H1 (cell line): ENCODE measurements around the gene UPF1. TPM values are rescaled to one million over a fixed set of nuclear protein-coding genes. Genes with fewer than 3 reads are reported as not detected.

Experiments used
- CTCF ChIA-PET: fragments of 300-600 bp; sonication (Branson Sonifier 250); formaldehyde crosslinking; loops from one replicate; lab custom pipeline; 2021; ENCODE audit not compliant: partially characterized antibody; lab: Charles Lee
- POLR2A ChIA-PET: fragments of 300-600 bp; sonication (Branson Sonifier 250); formaldehyde crosslinking; loops from one replicate; lab custom pipeline; 2021; ENCODE audit warnings: inconsistent platforms; ENCODE audit not compliant: partially characterized antibody; lab: Charles Lee
- DNase-seq, 2 experiments: peaks; one replicate each; pipeline versions ENCODE4 v3.0.0 to v3.0.0-alpha.2; 2010 to 2022; ENCODE audit warnings: low spot score in 2 of 2, low read depth in 1 of 2, mixed read lengths in 1 of 2
- FAIRE-seq: peaks from 2 replicates; lab custom pipeline; 2011; peaks lifted over from hg19 to GRCh38; lab: Jason Lieb, UNC
- H2AFZ ChIP-seq: 2 replicates; pipeline ENCODE4 v1.8.1; 2012; ENCODE audit warnings: low read length, inconsistent platforms
- H2AK5ac ChIP-seq: 2 replicates; pipeline ENCODE4 v1.6.1; 2013; ENCODE audit warnings: low read depth, low read length
- H2BK120ac ChIP-seq: replicated peaks from 2 replicates; pipeline ENCODE3; 2013; ENCODE audit warnings: low read depth, low read length, inconsistent platforms
- H2BK12ac ChIP-seq: 2 replicates; pipeline ENCODE4 v1.6.1; 2013; ENCODE audit warnings: low read depth, low read length
- H2BK15ac ChIP-seq: 2 replicates; pipeline ENCODE4 v1.6.1; 2013; ENCODE audit warnings: low read length
- H2BK20ac ChIP-seq: 2 replicates; pipeline ENCODE4 v1.6.1; 2013; ENCODE audit warnings: low read length
- H2BK5ac ChIP-seq: 2 replicates; pipeline ENCODE4 v1.6.1; 2013; ENCODE audit warnings: low read depth, low read length
- H3K14ac ChIP-seq: 2 replicates; pipeline ENCODE4 v1.6.1; 2013; ENCODE audit warnings: inconsistent platforms; ENCODE audit not compliant: insufficient read length
- H3K18ac ChIP-seq: 2 replicates; pipeline ENCODE4 v1.6.1; 2013; ENCODE audit warnings: low read length; ENCODE audit errors: extremely low read depth
- H3K23ac ChIP-seq: 2 replicates; pipeline ENCODE4 v1.6.1; 2013; ENCODE audit warnings: inconsistent platforms; ENCODE audit not compliant: insufficient read length
- H3K23me2 ChIP-seq: 2 replicates; pipeline ENCODE4 v1.6.1; 2013; ENCODE audit warnings: low read depth, low read length
- H3K27ac ChIP-seq: 2 replicates; pipeline ENCODE4 v1.6.1; 2011; ENCODE audit warnings: low read depth, low read length, inconsistent platforms
- H3K27me3 ChIP-seq, 4 experiments: replicated peaks in 1 of 4; 1 replicate in 1 of 4; 2 replicates in 3 of 4; pipeline versions ENCODE4 v1.6.1 to v1.8.1; 2011 to 2013; ENCODE audit warnings: low read length in 3 of 4, mild to moderate bottlenecking in 3 of 4, inconsistent platforms in 2 of 4, mixed read lengths in 2 of 4, moderate library complexity in 1 of 4; ENCODE audit not compliant: control insufficient read depth in 3 of 4, insufficient read depth in 3 of 4; ENCODE audit errors: extremely low read depth in 1 of 4
- H3K36me3 ChIP-seq, 4 experiments: 2 replicates each; pipeline versions ENCODE4 v1.6.1 to v1.8.1; 2011 to 2013; ENCODE audit warnings: mild to moderate bottlenecking in 4 of 4, low read length in 3 of 4, moderate library complexity in 2 of 4, control low read depth in 1 of 4, inconsistent platforms in 1 of 4; ENCODE audit not compliant: insufficient read depth in 4 of 4, control insufficient read depth in 2 of 4
- H3K4ac ChIP-seq: replicated peaks from 2 replicates; pipeline ENCODE3; 2013; ENCODE audit warnings: low read length, low read depth, mixed read lengths, inconsistent platforms; ENCODE audit not compliant: insufficient read length
- H3K4me1 ChIP-seq, 4 experiments: replicated peaks in 1 of 4; 1 replicate in 1 of 4; 2 replicates in 3 of 4; pipeline versions ENCODE4 v1.6.1 to v1.8.1; 2011 to 2013; ENCODE audit warnings: low read length in 3 of 4, inconsistent platforms in 2 of 4, mixed read lengths in 1 of 4; ENCODE audit not compliant: insufficient read depth in 4 of 4, control insufficient read depth in 3 of 4
- H3K4me2 ChIP-seq, 2 experiments: 2 replicates each; pipeline versions ENCODE4 v1.6.1 to v1.8.1; 2011 to 2013; ENCODE audit warnings: low read depth in 2 of 2, low read length in 2 of 2, control low read depth in 1 of 2, inconsistent platforms in 1 of 2, mild to moderate bottlenecking in 1 of 2; ENCODE audit not compliant: insufficient read depth in 1 of 2
- H3K4me3 ChIP-seq, 4 experiments: fragments of 200-600, 300-600 bp in 1 of 4; sonication (generic), shearing (Covaris generic), sonication (Bioruptor Twin) in 1 of 4; 2 replicates each; pipeline versions ENCODE4 v1.5.1 to v1.8.1; 2011 to 2016; ENCODE audit warnings: low read length in 4 of 4, low read depth in 3 of 4, control low read depth in 2 of 4, inconsistent platforms in 2 of 4, mild to moderate bottlenecking in 2 of 4, mixed read lengths in 1 of 4, moderate library complexity in 1 of 4; ENCODE audit not compliant: insufficient read depth in 2 of 4; ENCODE audit errors: extremely low read depth in 1 of 4
- H3K56ac ChIP-seq: replicated peaks from 2 replicates; pipeline ENCODE3; 2013; ENCODE audit warnings: low read depth, mild to moderate bottlenecking, mixed read lengths, low read length, inconsistent platforms; ENCODE audit not compliant: insufficient read length
- H3K79me1 ChIP-seq: 2 replicates; pipeline ENCODE4 v1.6.1; 2013; ENCODE audit warnings: low read depth, low read length, control low read depth
- H3K79me2 ChIP-seq, 2 experiments: 2 replicates each; pipeline versions ENCODE4 v1.6.1 to v1.8.1; 2012 to 2013; ENCODE audit warnings: low read length in 2 of 2, mild to moderate bottlenecking in 2 of 2, inconsistent platforms in 1 of 2; ENCODE audit not compliant: insufficient read depth in 2 of 2, control insufficient read depth in 1 of 2
- H3K9ac ChIP-seq, 4 experiments: replicated peaks in 1 of 4; 1 replicate in 1 of 4; 2 replicates in 3 of 4; pipeline versions ENCODE4 v1.6.1 to v1.8.1; 2011 to 2013; ENCODE audit warnings: low read depth in 3 of 4, low read length in 3 of 4, control low read depth in 2 of 4, mild to moderate bottlenecking in 2 of 4, moderate library complexity in 2 of 4, inconsistent platforms in 1 of 4; ENCODE audit errors: extremely low read depth in 1 of 4
- H3K9me3 ChIP-seq, 2 experiments: 2 replicates each; pipeline versions ENCODE4 v1.6.1 to v1.8.1; 2012 to 2013; ENCODE audit warnings: mild to moderate bottlenecking in 2 of 2, moderate library complexity in 2 of 2, control low read depth in 1 of 2, inconsistent platforms in 1 of 2, low read depth in 1 of 2, low read length in 1 of 2, mixed read lengths in 1 of 2; ENCODE audit not compliant: insufficient read depth in 2 of 2
- H4K20me1 ChIP-seq, 2 experiments: replicated peaks in 1 of 2; 2 replicates each; pipeline versions ENCODE3 to v1.8.1; 2011 to 2013; ENCODE audit warnings: inconsistent platforms in 2 of 2, low read length in 2 of 2, mild to moderate bottlenecking in 1 of 2; ENCODE audit not compliant: insufficient read depth in 2 of 2, control insufficient read depth in 1 of 2
- H4K5ac ChIP-seq: 2 replicates; pipeline ENCODE4 v1.6.1; 2013; ENCODE audit warnings: low read length, low read depth, mixed read lengths, inconsistent platforms; ENCODE audit not compliant: insufficient read length
- H4K8ac ChIP-seq: 2 replicates; pipeline ENCODE4 v1.8.0; 2013; ENCODE audit warnings: mild to moderate bottlenecking, moderate library complexity, low read length, inconsistent platforms; ENCODE audit not compliant: insufficient read depth; ENCODE audit errors: extremely low read depth
- H4K91ac ChIP-seq: replicated peaks from 2 replicates; pipeline ENCODE3; 2013; ENCODE audit warnings: low read length, mixed read lengths, inconsistent platforms; ENCODE audit not compliant: insufficient read length
- ASH2L ChIP-seq: fragments of 200-600, 300-600 bp; sonication (generic); IDR thresholded peaks from one replicate; pipeline ENCODE4 v1.7.1; 2017; ENCODE audit warnings: low read length
- POU5F1 ChIP-seq: IDR thresholded peaks from 2 replicates; pipeline ENCODE4 v1.6.1; 2011; ENCODE audit warnings: low read depth, mild to moderate bottlenecking, low read length, moderate library complexity
- SP2 ChIP-seq: IDR thresholded peaks from 2 replicates; pipeline ENCODE4 v1.6.1; 2012; ENCODE audit warnings: mild to moderate bottlenecking, low read length, inconsistent platforms
- WGBS, 2 experiments: shearing (Covaris generic) in 1 of 2; methylation state at CpG; one replicate each; pipeline versions ENCODE4 v1.1.6 to v1.1.7; 2013 to 2015; ENCODE audit warnings: low lambda C conversion rate in 2 of 2, mixed read lengths in 2 of 2, inconsistent platforms in 1 of 2, low coverage in 1 of 2, missing lambda C conversion rate in 1 of 2; ENCODE audit not compliant: insufficient replicate concordance in 2 of 2, insufficient coverage in 1 of 2, insufficient read length in 1 of 2; ENCODE audit errors: extremely low coverage in 1 of 2, missing lambda C conversion rate in 1 of 2; 5-methylcytosine and 5-hydroxymethylcytosine counted together
- polyA plus RNA-seq, 7 experiments: library from polyadenylated mRNA; depleted of rRNA in 3 of 7; stranded (reverse) in 5 of 7; unstranded in 2 of 7; fragments of >200 nt in 5 of 7; fragments of 200-250 nt in 2 of 7; gene quantifications; 1 replicate in 5 of 7; 2 replicates in 1 of 7; 4 replicates in 1 of 7; pipeline versions ENCODE4 v1.2.1 to v1.2.3, GENCODE V29; 2011 to 2013; ENCODE audit warnings: missing spikeins in 2 of 7, mixed read lengths in 2 of 7
- total RNA-seq: library from RNA; stranded (reverse); fragmentation: NEBNext Ultra II Directional; extraction: Animal tissue kit (Norgen Biotek cat#: 25700); gene quantifications from 2 replicates; pipeline ENCODE4 v1.2.1, GENCODE V29; 2021
- TF ChIP-seq, protein P1 (sequence below): IDR thresholded peaks from 2 replicates; pipeline ENCODE4 v1.6.1; 2012; ENCODE audit warnings: low read length, inconsistent platforms

Gene UPF1
- total and polyA plus RNA-seq, 2 of the 8 experiments (the other 6 are each of a cell fraction or from before 2014, with no cell fraction given), result 46.4 to 62.0 TPM

GRCh38 chr19:18855647-18856384 is 24.1 kb downstream of the UPF1 start:
- CTCF ChIA-PET, result interaction anchor here (0.5 to 15.1 kb wide), 21 partner anchors 10 to 404 kb away, joined by 3 to 247 read pairs (median 4); partner anchors contain the start of gene HOMER3
- H3K4me1 ChIP-seq, result no peaks in the 10 kb centered on the region
- no peak overlapping the region for H4K5ac ChIP-seq
- H4K91ac ChIP-seq, result no peak overlapping the region
- H3K23me2 ChIP-seq, result no peaks in the 10 kb centered on the region
- DNase-seq (no peak), FAIRE-seq (no peak)
- H2AFZ ChIP-seq, result no peak overlapping the region
- 89% methylated on average over 20 of the region's 27 CpGs; no CpG with 5 or more reads in 1 of the 2 experiments for WGBS, 2 experiments
- no peaks in the 10 kb centered on the region for H3K9me3 ChIP-seq
- no peak overlapping the region for H3K4me3 ChIP-seq
- H3K27me3 ChIP-seq, result no peaks in the 10 kb centered on the region
- no peak overlapping the region for H2BK12ac ChIP-seq
- POLR2A ChIA-PET, result interaction anchor here (0.8 to 1.2 kb wide), 3 partner anchors 10 to 263 kb away, joined by 3 read pairs; no protein-coding TSS in a partner anchor
- H4K20me1 ChIP-seq, result peaks cover 17 to 23% of the 10 kb centered on the region in 2 experiments
- TF ChIP-seq ASH2L, result no peak
- no peak for TF ChIP-seq SP2
- TF ChIP-seq POU5F1, result no peak
- TF ChIP-seq, protein P1, sequence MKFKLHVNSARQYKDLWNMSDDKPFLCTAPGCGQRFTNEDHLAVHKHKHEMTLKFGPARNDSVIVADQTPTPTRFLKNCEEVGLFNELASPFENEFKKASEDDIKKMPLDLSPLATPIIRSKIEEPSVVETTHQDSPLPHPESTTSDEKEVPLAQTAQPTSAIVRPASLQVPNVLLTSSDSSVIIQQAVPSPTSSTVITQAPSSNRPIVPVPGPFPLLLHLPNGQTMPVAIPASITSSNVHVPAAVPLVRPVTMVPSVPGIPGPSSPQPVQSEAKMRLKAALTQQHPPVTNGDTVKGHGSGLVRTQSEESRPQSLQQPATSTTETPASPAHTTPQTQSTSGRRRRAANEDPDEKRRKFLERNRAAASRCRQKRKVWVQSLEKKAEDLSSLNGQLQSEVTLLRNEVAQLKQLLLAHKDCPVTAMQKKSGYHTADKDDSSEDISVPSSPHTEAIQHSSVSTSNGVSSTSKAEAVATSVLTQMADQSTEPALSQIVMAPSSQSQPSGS, result no peak
- H3K14ac ChIP-seq, result no peak overlapping the region
- H3K9ac ChIP-seq, result no peak overlapping the region
- 0 out of 2 replicates have a peak overlapping the region, but pooled peaks have one; percentile 35 for H4K8ac ChIP-seq
- H2BK5ac ChIP-seq, result no peak overlapping the region
- H3K79me1 ChIP-seq, result no peaks in the 10 kb centered on the region; the same call in 1 of the 2 replicates
- H2BK15ac ChIP-seq, result no peak overlapping the region
- no peak overlapping the region for H2AK5ac ChIP-seq
- H3K27ac ChIP-seq, result no peak overlapping the region
- H3K4ac ChIP-seq, result no peak overlapping the region
- H3K18ac ChIP-seq, result no peak overlapping the region
- H3K79me2 ChIP-seq, result no peaks in the 10 kb centered on the region
- H2BK20ac ChIP-seq, result no peak overlapping the region
- peaks cover 49 to 88% (median 81%) of the 10 kb centered on the region in 4 experiments; a peak in 7 of 8 replicates for H3K36me3 ChIP-seq
- H3K4me2 ChIP-seq, result no peak overlapping the region
- no peak overlapping the region for H3K23ac ChIP-seq
- H3K56ac ChIP-seq, result no peak overlapping the region
- no peak overlapping the region for H2BK120ac ChIP-seq
